Lower leg skin (tissue), 4 donors: ENCODE measurements around the gene SUSD4. TPM values are rescaled to one million over a fixed set of nuclear protein-coding genes. Genes with fewer than 3 reads are reported as not detected.

Experiments
- DNase-seq, 2 donors: peaks; one replicate each; pipeline ENCODE4 v3.0.0-alpha.2; 2019; ENCODE audit warnings: low spot score in 2 of 2
- H3K4me3 ChIP-seq: fragments of 200-600 bp; sonication (generic); 2 replicates; pipeline ENCODE4 v1.5.1; 2017; ENCODE audit warnings: mild to moderate bottlenecking, low read depth; ENCODE audit not compliant: poor library complexity, severe bottlenecking
- POLR2A ChIP-seq, 2 donors: fragments of 450-650 bp; IDR thresholded peaks; one replicate each; pipeline ENCODE4 v1.6.1; 2016 to 2017; ENCODE audit warnings: antibody characterized with exemption in 2 of 2, mild to moderate bottlenecking in 1 of 2, moderate library complexity in 1 of 2
- WGBS, 2 donors: methylation state at CpG; one replicate each; pipeline ENCODE4 v1.1.5; 2018; 5-methylcytosine and 5-hydroxymethylcytosine counted together
- intact Hi-C: fragments of 100-400 bp; cut with DNase I; formaldehyde crosslinking; loops from one replicate; pipeline ENCODE4 v1.15.0; 2023; ENCODE audit warnings: low total_unique reads
- total RNA-seq, 4 donors: library from RNA; depleted of rRNA; stranded (reverse); fragments of >200 nt; gene quantifications; one replicate each; pipeline ENCODE4 v1.1.0, GENCODE V29; 2016
- TF ChIP-seq, protein P1 (sequence below), 3 donors: fragments of 450-650 bp; IDR thresholded peaks; one replicate each; pipeline ENCODE4 v1.5.1; 2016; ENCODE audit warnings: antibody characterized with exemption in 3 of 3, mild to moderate bottlenecking in 3 of 3, moderate library complexity in 2 of 3

The SUSD4 gene
- total RNA-seq, 4 donors from 2014 or later, result 2.7 to 6.8 (median 3.8) TPM

DNA sequence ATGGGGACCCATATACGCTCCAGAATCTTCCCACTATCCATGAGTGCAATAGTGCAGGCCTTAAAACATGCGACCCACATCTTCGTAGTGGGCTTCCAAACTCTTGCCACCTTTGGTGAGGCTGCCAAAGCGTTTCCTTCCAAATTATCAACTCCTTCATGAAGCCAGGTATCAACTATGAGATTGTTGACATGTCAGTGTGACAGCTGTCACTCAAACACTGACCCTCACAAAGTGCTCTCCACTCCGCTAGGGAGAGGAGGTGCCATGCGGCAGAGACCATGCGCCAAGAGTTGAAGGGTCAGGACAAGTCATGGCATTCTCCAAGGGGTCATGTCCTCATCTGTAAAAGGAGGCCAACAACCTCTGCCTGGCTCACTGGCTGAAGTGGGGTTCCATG is 103.3 kb downstream of the SUSD4 start:
- intact Hi-C loops, result no loop called here
- no peak overlapping the region for H3K4me3 ChIP-seq
- 90 to 97% methylated on average over 7 of the region's 7 CpGs for WGBS, 2 donors

DNA sequence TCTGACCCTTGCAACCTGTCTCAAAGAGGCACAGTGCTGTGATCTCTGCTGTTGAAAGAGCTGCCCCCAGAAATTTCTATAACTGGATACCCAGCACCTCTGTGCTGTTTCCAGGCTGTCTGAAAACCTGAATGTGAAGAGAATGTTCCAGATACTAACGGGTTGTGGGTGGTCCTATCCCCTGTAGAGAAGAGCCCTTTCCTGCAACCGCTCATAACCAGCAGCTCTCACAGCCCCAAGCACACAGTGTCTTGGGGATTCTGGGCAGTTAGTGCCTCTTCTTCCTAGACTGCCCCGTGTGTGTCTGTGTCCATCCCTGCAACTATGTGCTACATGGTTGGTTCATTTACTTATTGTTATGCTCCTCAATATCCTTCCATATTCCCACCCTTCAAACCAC is 104.5 kb downstream of the SUSD4 start:
- no peak for DNase-seq
- intact Hi-C loops, result loop anchor here (5.0 kb wide), 1 partner anchor 98 kb away; no protein-coding TSS in a partner anchor
- TF ChIP-seq POLR2A (IDR thresholded peaks at IDR 0.05), result no peak
- TF ChIP-seq, protein P1, sequence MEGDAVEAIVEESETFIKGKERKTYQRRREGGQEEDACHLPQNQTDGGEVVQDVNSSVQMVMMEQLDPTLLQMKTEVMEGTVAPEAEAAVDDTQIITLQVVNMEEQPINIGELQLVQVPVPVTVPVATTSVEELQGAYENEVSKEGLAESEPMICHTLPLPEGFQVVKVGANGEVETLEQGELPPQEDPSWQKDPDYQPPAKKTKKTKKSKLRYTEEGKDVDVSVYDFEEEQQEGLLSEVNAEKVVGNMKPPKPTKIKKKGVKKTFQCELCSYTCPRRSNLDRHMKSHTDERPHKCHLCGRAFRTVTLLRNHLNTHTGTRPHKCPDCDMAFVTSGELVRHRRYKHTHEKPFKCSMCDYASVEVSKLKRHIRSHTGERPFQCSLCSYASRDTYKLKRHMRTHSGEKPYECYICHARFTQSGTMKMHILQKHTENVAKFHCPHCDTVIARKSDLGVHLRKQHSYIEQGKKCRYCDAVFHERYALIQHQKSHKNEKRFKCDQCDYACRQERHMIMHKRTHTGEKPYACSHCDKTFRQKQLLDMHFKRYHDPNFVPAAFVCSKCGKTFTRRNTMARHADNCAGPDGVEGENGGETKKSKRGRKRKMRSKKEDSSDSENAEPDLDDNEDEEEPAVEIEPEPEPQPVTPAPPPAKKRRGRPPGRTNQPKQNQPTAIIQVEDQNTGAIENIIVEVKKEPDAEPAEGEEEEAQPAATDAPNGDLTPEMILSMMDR (IDR thresholded peaks at IDR 0.05), result no peak
- 85 to 86% methylated on average over 3 of the region's 3 CpGs for WGBS, 2 donors
- no peak overlapping the region for H3K4me3 ChIP-seq

More for the DNA sequence above, 103.3 kb downstream of the SUSD4 start:
- TF ChIP-seq POLR2A (IDR thresholded peaks at IDR 0.05), result no peak
- TF ChIP-seq, protein P1 (IDR thresholded peaks at IDR 0.05), result no peak
- DNase-seq, result no peak

DNA sequence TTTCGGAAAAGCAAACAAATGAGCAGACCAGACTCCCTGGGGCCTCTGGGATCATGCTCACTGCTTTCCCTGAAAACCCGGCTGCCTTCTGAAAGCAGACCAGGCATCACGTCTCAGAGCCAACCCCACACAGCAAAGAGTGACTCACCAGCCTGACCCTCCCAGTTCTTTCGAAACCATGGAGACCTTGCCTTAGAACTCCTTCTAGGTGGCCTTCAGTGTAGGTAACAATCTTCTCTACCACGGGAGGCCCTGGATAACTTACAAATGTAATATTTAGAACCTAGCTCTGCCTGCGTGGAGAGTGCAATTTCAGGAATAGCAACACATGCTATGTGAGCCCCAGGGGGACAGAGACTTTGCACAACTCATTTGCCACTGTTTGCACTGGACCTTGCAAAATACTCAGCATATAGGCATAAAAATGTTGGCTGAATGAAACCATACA is 105.2 kb downstream of the SUSD4 start:
- intact Hi-C loops, result loop anchor here (5.0 kb wide), 1 partner anchor 99 kb away; no protein-coding TSS in a partner anchor
- TF ChIP-seq, protein P1 (IDR thresholded peaks at IDR 0.05), result no peak
- no peak for TF ChIP-seq POLR2A (IDR thresholded peaks at IDR 0.05)
- no peak overlapping the region for H3K4me3 ChIP-seq
- WGBS, 2 donors, result 32 to 53% methylated on average over 6 of the region's 6 CpGs
- DNase-seq, result no peak

DNA sequence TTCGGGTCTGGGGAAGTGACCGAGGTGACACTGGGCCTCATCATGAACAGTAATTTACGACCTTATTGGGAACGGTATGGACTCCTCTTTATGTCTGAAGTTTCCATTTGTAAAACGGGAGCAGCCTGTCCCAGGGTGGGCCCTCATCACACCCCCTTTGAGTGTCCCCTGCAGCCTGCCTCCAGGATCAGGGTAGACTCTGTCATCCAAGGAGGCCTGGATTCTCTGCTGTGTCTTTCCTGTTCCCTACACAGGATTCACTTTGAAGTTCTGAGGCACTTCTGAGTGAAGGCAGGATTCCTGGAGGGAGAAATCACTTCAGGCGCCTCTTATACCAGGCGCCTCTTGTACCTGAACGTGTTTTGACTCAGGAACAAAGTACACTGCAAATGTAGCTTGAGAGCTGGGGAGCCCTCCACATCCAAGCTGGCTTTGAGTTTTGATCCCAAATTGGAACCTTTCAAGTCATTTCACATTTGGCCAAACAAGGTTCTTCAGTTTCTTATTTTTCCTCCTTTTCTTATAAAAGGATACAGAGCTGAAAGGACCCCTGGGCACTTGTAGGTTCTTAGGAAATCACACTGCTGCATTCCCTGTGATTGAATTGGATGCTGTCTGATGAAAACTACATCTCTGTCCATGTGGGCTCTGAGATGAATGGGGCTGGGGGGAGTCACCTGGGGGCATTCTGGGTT is 106.0 kb downstream of the SUSD4 start:
- intact Hi-C loops, result loop anchor here (5.0 kb wide), 1 partner anchor 99 kb away; no protein-coding TSS in a partner anchor
- 86 to 96% methylated on average over 8 of the region's 8 CpGs for WGBS, 2 donors
- no peak overlapping the region for H3K4me3 ChIP-seq
- DNase-seq, result no peak
- TF ChIP-seq POLR2A (IDR thresholded peaks at IDR 0.05), result no peak
- TF ChIP-seq, protein P1 (IDR thresholded peaks at IDR 0.05), result no peak

DNA sequence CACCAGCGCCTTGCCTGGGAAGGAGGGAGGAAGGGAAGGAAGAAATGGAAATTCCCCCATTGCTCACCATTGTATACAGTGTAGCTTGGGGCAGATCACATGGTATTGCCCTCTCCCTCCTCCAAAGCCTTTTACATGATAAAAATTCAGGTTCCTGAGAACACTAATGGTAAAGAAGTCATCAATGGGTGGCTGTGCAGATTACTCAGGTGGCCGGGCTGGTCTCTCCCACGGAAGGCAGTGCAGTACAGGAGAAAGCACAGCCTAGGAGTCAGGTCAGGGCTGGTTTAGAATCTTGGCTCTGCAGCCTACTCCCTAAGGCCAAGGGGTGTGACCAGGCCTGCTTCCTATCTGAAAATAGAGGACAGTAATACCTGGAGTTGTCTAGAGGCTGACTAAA is 107.9 kb downstream of the SUSD4 start:
- intact Hi-C loops, result loop anchor here (5.0 kb wide), 1 partner anchor 101 kb away; no protein-coding TSS in a partner anchor
- TF ChIP-seq, protein P1 (IDR thresholded peaks at IDR 0.05), result no peak
- TF ChIP-seq POLR2A (IDR thresholded peaks at IDR 0.05), result no peak
- no peak overlapping the region for H3K4me3 ChIP-seq
- DNase-seq, result no peak
- 65 to 68% methylated on average over 3 of the region's 3 CpGs for WGBS, 2 donors
